Activated naive CD8-positive, alpha-beta T cell treated with anti-CD3 and anti-CD28 coated beads for 36 hours (primary cell): ENCODE results near the gene LY9. TPM values are rescaled to one million over a fixed set of nuclear protein-coding genes. Genes with fewer than 3 reads are reported as not detected.
A peak's percentile ranks its signal among the peaks of the same experiment; 100 is the strongest.
"Not testable (repeated sequence)": the region's sequence is repeated elsewhere in the genome, so short reads cannot be mapped to it uniquely, and the experiment has no call there.

ENCODE experiments used
- DNase-seq: peaks from one replicate; pipeline ENCODE4 v3.0.0; 2021
- H3K27ac Mint-ChIP-seq: one replicate; pipeline ENCODE4 v1.8.0; 2022; ENCODE audit warnings: mild to moderate bottlenecking, moderate library complexity, mixed read lengths
- H3K27me3 Mint-ChIP-seq: one replicate; pipeline ENCODE4 v1.8.0; 2022; ENCODE audit warnings: mild to moderate bottlenecking, mixed read lengths
- H3K36me3 Mint-ChIP-seq: one replicate; pipeline ENCODE4 v1.8.0; 2021; ENCODE audit warnings: mild to moderate bottlenecking, mixed read lengths
- H3K4me1 Mint-ChIP-seq: one replicate; pipeline ENCODE4 v1.8.0; 2021; ENCODE audit warnings: mixed read lengths
- H3K4me3 Mint-ChIP-seq: one replicate; pipeline ENCODE4 v1.8.0; 2022; ENCODE audit warnings: mild to moderate bottlenecking, moderate library complexity, mixed read lengths
- H3K9me3 Mint-ChIP-seq: one replicate; pipeline ENCODE4 v1.8.0; 2022; ENCODE audit warnings: mixed read lengths
- total RNA-seq, 2 experiments: library from RNA; stranded (reverse); gene quantifications; one replicate each; pipeline ENCODE4 v1.2.3, GENCODE V29; 2021

Gene LY9
- total RNA-seq, 2 experiments from 2014 or later: 28.3 to 29.0 TPM

DNA sequence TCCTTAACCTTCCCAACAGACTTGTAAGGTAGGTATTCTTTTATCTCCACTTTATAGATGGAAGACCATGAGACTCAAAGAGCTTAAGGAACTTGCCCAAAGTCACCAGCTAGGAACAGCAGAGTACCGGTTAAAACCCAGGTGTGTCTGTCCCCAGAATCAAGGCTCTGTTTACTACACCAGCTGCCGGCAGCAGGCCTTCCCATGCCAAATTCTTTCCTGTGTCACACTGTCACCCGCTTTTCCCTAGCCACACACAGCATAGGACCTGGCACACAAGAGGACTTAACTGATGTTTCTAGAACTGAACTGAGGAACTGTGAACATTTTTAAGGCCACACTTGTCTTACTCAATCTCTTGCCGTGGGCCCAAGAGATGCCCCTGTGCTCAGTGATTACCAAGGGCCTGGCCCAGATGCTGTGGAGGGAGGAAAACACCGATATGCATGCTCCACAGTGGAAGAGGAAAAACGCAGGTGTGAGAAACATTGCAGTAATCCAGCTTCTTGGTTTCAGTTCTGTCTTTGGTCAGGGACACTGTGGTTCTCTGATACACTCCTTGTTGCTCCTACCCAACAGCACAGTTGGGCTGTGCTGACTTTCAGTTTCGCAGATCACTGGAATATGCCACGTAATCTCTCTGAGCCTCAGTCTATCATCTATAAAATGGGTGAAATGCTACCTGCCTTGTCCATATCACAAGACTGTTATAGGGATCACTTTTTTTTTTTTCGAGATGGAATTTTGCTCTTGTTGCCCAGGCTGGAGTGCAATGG lies 13.9 kb upstream of the LY9 start:
- Mint-ChIP-seq H3K9me3 (no peaks in the 10 kb centered on the region), H3K4me1 (peaks cover 16% of the 10 kb centered on the region), H3K4me3 (no peak overlapping the region), H3K27ac (peak overlapping the region; percentile 16), H3K36me3 (no peaks in the 10 kb centered on the region), H3K27me3 (no peaks in the 10 kb centered on the region)
- no peak for DNase-seq

DNA sequence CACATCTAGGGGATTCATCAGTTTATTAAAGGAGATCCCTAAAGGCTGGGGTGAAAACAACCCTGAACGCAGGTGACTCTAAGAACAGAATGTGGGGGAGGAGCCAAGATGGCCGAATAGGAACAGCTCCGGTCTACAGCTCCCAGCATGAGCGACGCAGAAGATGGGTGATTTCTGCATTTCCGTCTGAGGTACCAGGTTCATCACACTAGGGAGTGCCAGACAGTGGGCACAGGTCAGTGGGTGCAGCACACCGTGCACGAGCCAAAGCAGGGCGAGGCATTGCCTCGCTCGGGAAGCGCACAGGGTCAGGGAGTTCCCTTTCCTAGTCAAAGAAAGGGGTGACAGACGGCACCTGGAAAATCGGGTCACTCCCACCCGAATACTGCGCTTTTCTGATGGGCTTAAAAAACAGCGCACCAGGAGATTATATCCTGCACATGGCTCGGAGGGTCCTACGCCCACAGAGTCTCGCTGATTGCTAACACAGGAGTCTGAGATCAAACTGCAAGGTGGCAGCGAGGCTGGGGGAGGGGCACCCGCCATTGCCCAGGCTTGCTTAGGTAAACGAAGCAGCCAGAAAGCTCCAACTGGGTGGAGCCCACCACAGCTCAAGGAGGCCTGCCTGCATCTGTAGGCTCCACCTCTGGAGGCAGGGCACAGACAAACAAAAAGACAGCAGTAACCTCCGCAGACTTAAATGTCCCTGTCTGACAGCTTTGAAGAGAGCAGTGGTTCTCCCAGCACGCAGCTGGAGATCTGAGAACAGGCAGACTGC lies 12.8 kb upstream of the LY9 start:
- not testable (repeated sequence) for H3K4me3 Mint-ChIP-seq, H3K27ac Mint-ChIP-seq, DNase-seq, H3K36me3 Mint-ChIP-seq, H3K27me3 Mint-ChIP-seq, H3K9me3 Mint-ChIP-seq
- H3K4me1 Mint-ChIP-seq: peaks cover 10% of the 10 kb centered on the region

DNA sequence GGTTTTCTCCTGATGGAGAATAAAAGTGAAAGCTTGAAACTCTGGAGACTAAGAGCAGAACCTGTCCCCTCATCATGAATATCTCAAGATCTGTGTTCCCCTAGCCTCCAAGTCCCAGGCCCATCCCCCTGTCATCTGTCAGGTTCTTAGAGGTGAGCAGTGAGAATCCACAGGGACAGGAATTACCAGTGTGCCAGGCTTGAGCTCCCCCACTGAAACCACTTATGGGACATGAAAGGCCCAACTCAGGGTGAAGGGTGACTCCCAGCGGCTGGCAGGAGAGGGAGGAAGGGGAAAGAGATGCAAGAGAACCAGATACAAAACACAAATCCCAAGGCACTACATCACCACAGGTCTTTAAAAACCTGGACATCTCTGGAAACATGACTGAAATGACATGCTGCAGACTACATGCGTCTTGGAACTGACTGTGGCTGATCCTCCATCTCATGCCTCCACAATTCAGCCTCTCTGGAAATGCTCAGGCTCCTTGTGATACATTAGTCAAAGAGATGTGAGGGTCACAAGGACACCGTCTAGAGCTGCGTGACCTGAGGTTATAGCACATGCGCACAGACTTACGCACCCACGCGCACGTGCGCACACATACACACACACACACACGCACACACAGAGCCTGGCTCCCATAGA lies 6.8 kb upstream of the LY9 start:
- no peaks in the 10 kb centered on the region for H3K36me3 Mint-ChIP-seq
- DNase-seq: no peak
- no peak overlapping the region for H3K4me3 Mint-ChIP-seq
- peaks cover 10% of the 10 kb centered on the region for H3K4me1 Mint-ChIP-seq
- peak overlapping the region; percentile 48 for H3K27ac Mint-ChIP-seq
- H3K27me3 Mint-ChIP-seq: no peaks in the 10 kb centered on the region
- H3K9me3 Mint-ChIP-seq: no peaks in the 10 kb centered on the region

DNA sequence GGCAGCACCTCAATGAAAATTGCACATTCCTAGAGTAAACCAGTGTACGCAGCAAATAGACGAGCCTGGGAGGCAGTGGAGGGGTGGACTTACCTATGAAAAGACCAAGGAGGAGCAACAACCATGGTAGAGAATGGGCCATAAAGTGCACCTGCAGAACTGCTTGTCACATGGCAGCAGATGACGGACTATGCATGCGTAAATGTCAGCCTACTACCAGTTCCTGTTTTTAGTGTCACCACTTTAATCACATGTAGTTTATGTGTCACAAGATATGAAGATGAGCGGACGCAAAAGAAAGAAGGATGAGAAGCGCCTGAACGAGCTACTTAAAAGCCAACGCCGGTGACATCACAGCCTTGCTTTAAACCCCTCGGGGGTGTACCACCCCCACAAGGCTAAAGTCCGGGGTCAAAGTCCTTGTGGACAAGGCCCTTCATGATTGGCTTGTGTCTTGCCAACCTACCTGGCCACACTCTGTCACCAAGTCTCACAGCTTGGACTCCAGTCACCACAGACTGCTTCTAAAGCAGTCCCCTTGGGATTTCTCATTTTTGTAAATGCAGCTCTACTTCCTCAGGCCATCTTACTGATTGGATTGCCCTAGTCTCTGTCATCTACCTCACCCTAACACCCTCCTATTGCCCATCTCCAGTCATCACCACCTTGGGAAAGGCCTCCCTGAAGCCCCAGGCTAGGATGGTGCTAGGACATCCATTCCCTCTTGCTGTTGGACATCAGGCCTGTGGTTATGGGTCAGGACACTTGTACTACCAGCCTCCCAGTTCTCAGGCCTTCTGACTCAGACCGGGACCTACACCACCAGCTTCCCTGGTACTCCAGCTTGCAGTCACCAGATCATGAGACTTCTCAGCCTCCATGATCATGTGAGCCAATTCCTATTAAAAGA lies 6.0 kb upstream of the LY9 start:
- Mint-ChIP-seq H3K4me3 (no peak overlapping the region), H3K36me3 (no peaks in the 10 kb centered on the region), H3K27ac (peak overlapping the region; percentile 48), H3K4me1 (peaks cover 14% of the 10 kb centered on the region), H3K9me3 (no peaks in the 10 kb centered on the region), H3K27me3 (no peaks in the 10 kb centered on the region)
- no peak for DNase-seq

DNA sequence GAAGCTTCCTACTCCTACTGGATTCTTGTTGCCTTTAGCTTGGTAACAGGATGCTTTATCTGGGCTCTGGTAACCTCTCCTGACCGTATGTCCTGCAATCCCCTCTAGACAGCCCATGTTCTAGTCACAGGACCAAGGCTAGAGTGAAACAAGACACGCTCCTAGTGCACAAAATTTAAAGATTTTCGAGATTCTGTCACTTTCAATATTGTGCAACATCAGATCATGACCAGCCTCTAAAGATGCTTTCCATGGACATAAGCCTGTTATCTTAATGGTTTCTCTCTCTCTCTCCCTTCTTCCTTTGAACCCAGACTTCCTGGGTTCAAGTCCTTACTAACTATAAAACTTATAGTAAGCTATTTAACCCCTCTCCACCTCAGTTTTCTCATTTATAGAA lies 1.6 kb upstream of the LY9 start:
- H3K4me3 Mint-ChIP-seq: no peak overlapping the region
- no peaks in the 10 kb centered on the region for H3K9me3 Mint-ChIP-seq
- no peak for DNase-seq
- peaks cover 13% of the 10 kb centered on the region for H3K36me3 Mint-ChIP-seq
- no peaks in the 10 kb centered on the region for H3K27me3 Mint-ChIP-seq
- peaks cover 48% of the 10 kb centered on the region for H3K4me1 Mint-ChIP-seq
- H3K27ac Mint-ChIP-seq: no peak overlapping the region

DNA sequence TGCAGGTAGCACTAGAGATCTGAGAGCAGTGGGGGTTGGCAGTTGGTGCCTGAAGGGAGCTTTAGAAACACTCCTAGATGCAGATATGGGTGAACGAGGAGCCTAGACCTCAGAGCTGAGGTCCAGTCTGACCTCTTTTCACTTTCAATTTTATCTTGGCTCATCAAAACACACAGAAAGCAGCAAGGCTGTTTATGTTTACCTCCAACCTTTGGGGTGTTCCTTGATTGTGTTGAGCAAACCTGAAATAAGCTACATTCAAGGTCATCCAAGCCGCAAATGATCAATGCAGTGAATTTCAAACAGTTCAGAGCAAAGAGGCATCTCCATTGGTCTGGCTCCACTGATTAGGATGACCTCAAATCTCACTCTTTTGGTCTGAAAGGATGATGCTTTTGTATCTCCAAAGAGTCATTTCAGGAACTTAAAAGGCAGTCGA lies 1.3 kb downstream of the LY9 start:
- Mint-ChIP-seq H3K4me1 (peaks cover 60% of the 10 kb centered on the region), H3K27me3 (no peaks in the 10 kb centered on the region), H3K4me3 (peak overlapping the region; percentile 86), H3K27ac (peak overlapping the region; percentile 96), H3K36me3 (peaks cover 22% of the 10 kb centered on the region), H3K9me3 (no peaks in the 10 kb centered on the region)
- no peak for DNase-seq

DNA sequence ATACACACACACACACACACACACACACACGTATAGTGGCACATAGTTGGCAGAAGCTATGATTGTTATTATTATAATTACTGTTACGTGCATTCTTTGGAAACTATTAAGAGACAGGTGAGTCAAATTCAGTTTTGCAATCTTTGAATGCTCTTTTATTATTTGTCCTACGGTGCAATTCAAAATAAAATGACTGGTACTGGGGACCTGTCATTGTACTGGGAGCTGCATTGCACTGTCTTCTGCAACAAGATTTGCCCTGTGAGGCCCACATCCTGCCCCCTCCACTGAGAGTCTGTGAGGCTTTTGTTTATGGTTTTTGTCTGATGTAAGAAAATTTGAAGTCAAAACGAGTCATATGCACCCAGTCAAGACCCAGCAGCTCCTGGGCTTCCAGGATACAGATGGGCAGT lies 1.9 kb downstream of the LY9 start:
- peak; percentile 56 for DNase-seq
- Mint-ChIP-seq H3K9me3 (peaks cover 2% of the 10 kb centered on the region), H3K36me3 (peaks cover 25% of the 10 kb centered on the region), H3K4me1 (peaks cover 64% of the 10 kb centered on the region), H3K27ac (peak overlapping the region; percentile 96), H3K27me3 (no peaks in the 10 kb centered on the region), H3K4me3 (peak overlapping the region; percentile 86)

DNA sequence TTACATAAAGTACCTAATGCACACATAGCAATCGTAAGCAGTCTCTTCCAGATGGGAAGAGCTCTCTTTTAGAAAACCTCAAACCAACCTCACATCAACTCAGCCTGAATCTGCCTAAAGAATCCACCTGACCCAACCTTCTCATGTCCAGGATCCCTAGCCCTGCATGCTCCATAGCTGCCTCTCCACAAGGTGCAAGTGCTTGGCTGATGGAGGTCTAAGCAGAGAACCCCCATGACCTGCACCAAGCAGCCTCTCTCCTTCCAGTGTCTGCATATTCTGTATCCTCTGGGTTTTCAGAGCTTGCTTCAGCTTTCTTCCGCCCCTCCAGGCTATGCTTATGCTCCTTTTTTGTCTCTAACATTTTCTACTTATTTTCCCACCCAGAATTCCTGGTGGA lies 2.5 kb downstream of the LY9 start:
- Mint-ChIP-seq H3K36me3 (peaks cover 30% of the 10 kb centered on the region), H3K4me1 (peaks cover 67% of the 10 kb centered on the region), H3K9me3 (peaks cover 2% of the 10 kb centered on the region), H3K27me3 (no peaks in the 10 kb centered on the region), H3K4me3 (peak overlapping the region; percentile 86), H3K27ac (peak overlapping the region; percentile 96)
- DNase-seq: no peak

DNA sequence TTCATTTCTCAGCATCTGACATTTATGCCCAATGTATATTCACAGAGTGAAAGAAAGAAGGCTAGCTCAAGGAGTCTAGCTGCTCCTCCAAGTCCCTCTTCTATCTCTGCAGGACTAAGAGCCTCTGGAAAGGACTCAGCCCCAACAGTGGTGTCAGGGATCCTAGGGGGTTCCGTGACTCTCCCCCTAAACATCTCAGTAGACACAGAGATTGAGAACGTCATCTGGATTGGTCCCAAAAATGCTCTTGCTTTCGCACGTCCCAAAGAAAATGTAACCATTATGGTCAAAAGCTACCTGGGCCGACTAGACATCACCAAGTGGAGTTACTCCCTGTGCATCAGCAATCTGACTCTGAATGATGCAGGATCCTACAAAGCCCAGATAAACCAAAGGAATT lies 3.7 kb downstream of the LY9 start:
- H3K4me3 Mint-ChIP-seq: peak overlapping the region; percentile 86
- peak overlapping the region; percentile 96 for H3K27ac Mint-ChIP-seq
- H3K36me3 Mint-ChIP-seq: peaks cover 38% of the 10 kb centered on the region
- no peak for DNase-seq
- peaks cover 72% of the 10 kb centered on the region for H3K4me1 Mint-ChIP-seq
- H3K9me3 Mint-ChIP-seq: peaks cover 8% of the 10 kb centered on the region
- H3K27me3 Mint-ChIP-seq: no peaks in the 10 kb centered on the region

DNA sequence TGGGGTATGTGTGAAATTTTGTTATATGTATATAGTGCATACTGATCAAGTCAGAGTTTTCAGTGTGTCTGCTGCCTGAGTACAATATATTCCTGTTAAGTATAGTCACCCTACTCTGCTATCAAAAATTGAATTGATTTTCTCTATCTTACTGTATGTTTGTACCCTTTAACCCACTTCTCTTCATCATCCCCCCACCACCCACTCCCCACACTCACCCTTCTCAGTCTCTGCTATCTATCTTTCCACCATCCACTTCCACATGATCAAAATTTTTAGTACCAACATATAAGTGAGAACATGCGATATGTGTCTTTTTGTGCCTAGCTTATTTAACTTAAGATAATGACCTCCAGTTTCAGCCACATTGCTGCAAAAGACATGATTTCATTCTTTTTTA lies 4.2 kb downstream of the LY9 start:
- peak overlapping the region; percentile 86 for H3K4me3 Mint-ChIP-seq
- no peaks in the 10 kb centered on the region for H3K27me3 Mint-ChIP-seq
- H3K9me3 Mint-ChIP-seq: peaks cover 13% of the 10 kb centered on the region
- peaks cover 77% of the 10 kb centered on the region for H3K4me1 Mint-ChIP-seq
- peak overlapping the region; percentile 96 for H3K27ac Mint-ChIP-seq
- peaks cover 43% of the 10 kb centered on the region for H3K36me3 Mint-ChIP-seq
- no peak for DNase-seq

DNA sequence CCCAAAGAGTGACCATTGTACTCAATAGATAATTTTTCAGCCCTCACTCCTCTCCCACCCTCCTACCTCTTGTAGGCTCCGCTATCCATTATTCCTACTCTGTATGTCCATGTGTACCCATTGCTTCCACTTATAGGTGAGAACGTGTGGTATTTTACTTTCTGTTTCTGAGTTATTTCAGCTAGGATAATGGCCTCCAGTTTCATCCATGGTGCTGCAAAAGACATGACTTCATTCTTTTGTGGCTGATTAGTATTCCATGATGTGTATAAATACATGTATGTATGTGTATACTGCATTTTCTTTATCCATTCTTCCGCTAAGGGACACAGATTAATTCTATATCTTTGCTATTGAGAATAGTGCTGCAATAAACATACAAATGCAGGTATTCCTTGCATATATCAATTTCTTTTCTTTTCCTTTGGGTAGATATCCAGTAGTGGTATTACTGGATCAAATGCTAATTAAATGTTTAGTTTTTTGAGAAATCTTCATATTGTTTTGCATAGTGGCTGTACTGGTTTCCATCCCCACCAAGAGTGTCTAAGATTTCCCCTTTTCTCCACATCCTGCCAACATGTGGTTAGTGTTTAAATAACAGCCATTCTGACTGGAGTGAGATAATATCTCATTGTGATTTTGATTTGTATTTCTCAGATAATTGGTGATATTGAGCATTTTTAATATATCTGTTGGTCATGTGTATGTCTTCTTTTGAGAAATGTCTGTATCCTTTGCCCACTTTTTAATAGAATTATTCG lies 4.9 kb downstream of the LY9 start:
- Mint-ChIP-seq H3K27ac (peak overlapping the region; percentile 96), H3K4me1 (peaks cover 76% of the 10 kb centered on the region), H3K27me3 (no peaks in the 10 kb centered on the region), H3K9me3 (peaks cover 17% of the 10 kb centered on the region), H3K4me3 (peak overlapping the region; percentile 68), H3K36me3 (peaks cover 44% of the 10 kb centered on the region)
- DNase-seq: no peak

DNA sequence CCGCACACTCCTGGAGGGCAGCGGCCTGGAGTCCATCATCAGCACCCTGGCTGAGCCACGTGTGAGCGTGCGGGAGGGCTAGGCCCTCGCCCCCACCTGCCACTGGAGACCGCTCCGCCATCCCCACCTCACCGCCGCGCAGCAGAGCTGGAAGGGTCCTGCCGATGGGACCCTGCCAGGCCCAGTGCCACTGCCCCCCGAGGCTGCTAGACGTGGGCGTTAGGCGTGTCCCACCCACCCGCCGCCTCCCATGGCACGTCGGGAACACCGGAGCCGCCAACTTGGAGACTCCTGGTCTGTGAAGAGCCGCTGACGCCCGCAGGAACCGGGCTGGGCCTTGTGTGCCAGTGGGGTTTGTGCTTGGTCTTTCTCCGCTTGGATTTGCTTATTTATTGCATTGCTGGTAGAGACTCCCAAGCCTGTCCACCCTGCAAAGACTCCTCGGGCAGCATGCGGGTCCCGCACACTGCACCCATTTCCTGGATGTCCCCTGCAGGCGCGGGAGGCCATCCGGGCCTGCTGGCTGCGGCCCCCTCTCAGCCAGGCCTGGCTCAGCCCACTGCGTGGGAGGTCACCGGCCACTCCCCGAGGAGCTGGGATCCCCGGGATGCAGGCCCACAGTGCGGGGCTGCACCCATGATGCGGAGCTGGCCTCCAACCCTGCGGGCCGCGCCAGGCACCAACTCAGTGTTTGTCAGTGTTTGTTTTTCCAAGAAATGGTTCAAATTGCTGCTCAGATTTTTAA lies 6.0 kb downstream of the LY9 start:
- no peak for DNase-seq
- no peaks in the 10 kb centered on the region for H3K27me3 Mint-ChIP-seq
- peaks cover 82% of the 10 kb centered on the region for H3K4me1 Mint-ChIP-seq
- peaks cover 26% of the 10 kb centered on the region for H3K9me3 Mint-ChIP-seq
- H3K36me3 Mint-ChIP-seq: peaks cover 53% of the 10 kb centered on the region
- H3K4me3 Mint-ChIP-seq: peak overlapping the region; percentile 68
- H3K27ac Mint-ChIP-seq: peak overlapping the region; percentile 96

DNA sequence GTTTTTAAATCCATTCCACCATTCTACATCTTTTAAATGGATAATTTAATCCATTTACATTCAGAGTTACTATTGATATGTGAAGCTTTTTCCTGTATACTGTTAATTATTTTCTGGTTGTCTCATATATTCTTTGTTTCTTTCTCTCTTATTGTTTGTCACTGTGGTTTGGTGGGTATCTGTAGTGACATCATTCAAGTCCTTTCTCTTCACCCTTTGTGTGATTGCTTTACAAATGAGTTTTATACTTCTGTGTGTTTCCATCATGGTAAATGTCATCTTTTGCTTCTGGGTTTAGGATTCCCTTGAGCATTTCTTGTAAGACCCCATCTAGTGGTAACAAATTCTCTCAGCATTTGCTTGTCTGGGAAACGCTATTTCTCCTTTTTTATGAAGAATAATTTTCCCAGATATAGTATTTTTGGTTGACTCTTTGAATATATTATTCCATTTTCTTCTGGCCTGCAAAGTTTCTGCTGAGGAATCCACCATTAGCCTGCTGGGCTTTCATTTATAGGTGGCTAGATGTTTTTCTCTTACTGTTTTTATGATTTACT lies 10.2 kb downstream of the LY9 start:
- no peaks in the 10 kb centered on the region for H3K27me3 Mint-ChIP-seq
- peaks cover 74% of the 10 kb centered on the region for H3K36me3 Mint-ChIP-seq
- H3K4me1 Mint-ChIP-seq: peaks cover 69% of the 10 kb centered on the region
- no peak for DNase-seq
- H3K4me3 Mint-ChIP-seq: peak overlapping the region; percentile 46
- H3K9me3 Mint-ChIP-seq: peaks cover 30% of the 10 kb centered on the region
- H3K27ac Mint-ChIP-seq: peak overlapping the region; percentile 90
